Thyroid gland (tissue), 4 donors: ENCODE measurements around the gene SYNPO.

Experiments
- CTCF ChIP-seq, 6 experiments: fragments of 200-600 bp in 3 of 6; fragments of 450-650 bp in 3 of 6; sonication (generic) in 3 of 6; IDR thresholded peaks; one replicate each; pipeline ENCODE4 v1.5.1; 2016 to 2019; ENCODE audit warnings: antibody characterized with exemption in 6 of 6, mild to moderate bottlenecking in 2 of 6, inconsistent platforms in 1 of 6, moderate library complexity in 1 of 6
- POLR2A ChIP-seq, 2 donors: fragments of 450-650 bp; IDR thresholded peaks; one replicate each; pipeline ENCODE4 v1.6.1; 2017; ENCODE audit warnings: antibody characterized with exemption in 2 of 2, mild to moderate bottlenecking in 2 of 2, moderate library complexity in 1 of 2

DNA sequence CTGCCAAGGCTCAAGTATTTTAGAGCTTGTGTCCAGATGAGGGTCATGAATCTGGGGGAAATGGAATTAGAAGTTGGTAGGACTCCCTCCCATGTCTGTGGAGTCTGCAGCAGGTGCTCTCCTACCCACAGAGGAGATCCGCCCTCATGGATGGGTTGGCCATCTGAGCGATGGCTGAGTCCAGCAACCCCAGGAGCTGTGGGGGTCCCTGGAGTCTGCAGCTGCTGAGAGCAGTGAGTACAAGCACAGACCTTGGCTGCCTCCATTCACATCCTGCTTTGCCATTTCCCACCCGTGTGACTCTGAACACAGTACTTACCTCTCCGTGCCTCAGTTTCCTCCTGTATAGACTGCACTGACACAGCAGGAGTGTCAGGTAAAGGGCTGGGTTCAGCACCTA lies 25.8 kb upstream of the SYNPO start:
- TF ChIP-seq CTCF (IDR thresholded peaks at IDR 0.05) (no peak), POLR2A (IDR thresholded peaks at IDR 0.05) (no peak)
